ENCODE measurements around the gene ATP5PF. TPM values are rescaled to one million over a fixed set of nuclear protein-coding genes. Genes with fewer than 3 reads are reported as not detected.
"Not testable (repeated sequence)": the region's sequence is repeated elsewhere in the genome, so short reads cannot be mapped to it uniquely, and the experiment has no call there.

ATP5PF gene
- total RNA-seq, 1 donor from 2014 or later: 57.9 TPM

DNA sequence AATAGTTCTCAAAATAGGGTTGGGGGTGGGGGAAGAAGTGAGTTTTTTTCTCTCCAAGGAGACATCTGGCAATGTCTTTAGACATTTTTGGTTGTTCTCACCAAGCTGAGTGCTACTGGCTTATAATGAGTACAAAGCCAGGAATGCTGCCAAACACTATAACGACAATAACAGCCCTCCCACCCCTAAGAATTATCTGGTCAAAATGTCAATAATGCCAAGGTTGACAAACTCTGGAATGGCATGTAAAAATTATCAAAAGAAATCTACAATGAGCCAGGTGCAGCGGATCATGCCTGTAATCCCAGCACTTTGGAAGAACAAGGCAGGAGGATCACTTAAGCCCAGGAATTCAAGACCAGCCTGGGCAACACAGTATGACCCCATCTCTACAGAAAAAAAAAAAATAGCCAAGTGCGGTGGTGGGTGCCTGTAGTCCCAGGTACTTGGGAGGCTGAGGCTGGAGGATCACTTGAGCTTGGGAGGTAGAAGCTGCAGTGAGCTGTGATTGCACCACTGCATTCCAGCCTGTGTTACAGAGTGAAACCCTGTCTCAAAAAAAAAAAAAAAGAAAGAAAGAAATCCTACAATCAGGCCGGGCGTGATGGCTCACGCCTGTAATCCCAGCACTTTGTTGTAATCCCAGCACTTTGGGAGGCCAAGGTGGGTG lies 2.5 kb downstream of the ATP5PF start:
- DNase-seq (ENCODE audit: low spot score in 2 of 2): no peak
- no peak for FAIRE-seq

DNA sequence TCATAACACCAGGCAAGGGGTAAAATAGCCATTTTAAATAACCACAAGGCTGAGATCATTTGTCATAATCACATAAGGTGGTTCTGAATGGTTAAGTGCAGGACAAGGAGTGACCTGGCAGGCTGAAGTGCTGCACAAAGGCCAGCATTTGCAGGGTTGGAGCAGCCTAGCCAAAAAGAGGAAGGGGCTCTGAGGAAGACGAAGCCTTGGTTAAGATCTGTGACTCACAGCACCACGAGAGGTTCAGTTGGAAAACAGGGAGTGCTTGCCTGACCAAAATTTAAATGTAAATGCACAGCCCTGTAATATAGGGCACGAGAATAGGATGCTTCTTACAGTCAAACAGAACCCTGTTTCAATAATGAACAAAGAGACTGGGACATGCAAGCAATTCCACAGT lies 12.1 kb downstream of the ATP5PF start:
- FAIRE-seq (no peak), DNase-seq (ENCODE audit: low spot score in 2 of 2) (no peak)

DNA sequence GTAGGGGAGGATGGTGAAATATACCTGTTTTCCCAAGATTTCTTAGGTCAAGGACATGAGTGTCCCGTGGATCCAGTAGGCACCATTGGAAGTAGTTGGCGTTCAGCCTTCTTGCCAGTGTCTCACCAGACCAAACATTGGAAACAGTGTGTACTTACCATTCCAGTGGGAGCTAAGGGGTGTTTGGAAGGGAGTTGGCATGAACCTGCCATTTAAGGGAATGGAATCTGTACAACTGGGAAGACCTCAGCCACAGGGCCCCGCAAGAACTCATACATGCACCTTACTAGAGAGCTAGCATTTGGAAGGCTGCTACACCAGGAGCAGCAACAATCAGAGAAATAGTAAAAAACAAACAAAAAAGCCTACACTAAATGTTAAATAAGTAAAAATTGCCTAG lies 12.7 kb downstream of the ATP5PF start:
- DNase-seq (ENCODE audit: low spot score in 2 of 2) (no peak), FAIRE-seq (no peak)

DNA sequence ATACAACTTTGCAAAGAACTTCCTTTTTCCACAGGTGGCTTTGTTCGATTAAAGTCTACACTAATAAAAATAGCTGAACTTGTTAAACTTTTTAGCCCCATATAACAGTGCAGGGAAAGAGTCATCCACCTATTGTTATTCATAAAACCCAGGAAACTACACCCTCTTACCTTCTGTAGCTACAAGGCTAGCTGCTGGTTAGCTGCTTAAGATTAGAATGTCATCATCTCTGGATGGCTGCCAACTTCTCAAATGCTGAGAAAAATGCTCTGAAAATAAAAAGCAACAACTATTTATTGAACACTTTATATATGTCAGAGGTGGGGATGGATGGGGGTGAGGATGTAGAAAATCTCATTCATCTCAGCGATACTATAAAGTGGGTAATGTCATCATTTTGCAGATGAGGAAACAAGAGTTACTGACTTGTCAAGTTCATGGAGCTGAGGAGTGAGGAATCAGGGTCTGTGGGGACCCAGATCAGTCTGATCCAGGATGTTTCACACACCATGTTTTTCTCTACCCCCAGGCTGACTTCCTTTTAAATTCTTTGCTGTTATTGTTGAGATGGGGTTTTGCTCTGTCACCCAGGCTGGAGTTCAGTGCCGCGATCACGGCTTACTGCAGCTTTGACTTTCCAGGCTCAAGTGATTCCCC lies 17.1 kb downstream of the ATP5PF start:
- DNase-seq (ENCODE audit: low spot score in 2 of 2): no peak

DNA sequence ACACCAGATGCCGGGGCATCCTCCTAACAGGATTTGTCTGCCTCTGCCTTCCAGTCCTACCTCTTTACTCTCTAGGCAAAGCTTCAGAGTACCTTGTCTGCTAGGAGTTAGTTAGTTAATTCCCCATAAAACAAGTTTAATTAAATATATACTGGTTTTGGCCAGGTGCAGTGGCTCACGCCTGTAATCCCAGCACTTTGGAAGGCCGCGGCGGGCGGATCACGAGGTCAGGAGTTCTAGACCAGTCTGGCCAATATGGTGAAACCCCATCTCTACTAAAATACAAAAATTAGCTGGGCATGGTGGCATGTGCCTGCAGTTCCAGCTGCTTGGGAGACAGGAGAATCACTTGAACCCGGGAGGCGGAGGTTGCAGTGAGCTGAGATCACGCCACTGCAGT lies 20.6 kb downstream of the ATP5PF start:
- FAIRE-seq: not testable (repeated sequence)

More for the DNA sequence above, 17.1 kb downstream of the ATP5PF start:
- FAIRE-seq: no peak

DNA sequence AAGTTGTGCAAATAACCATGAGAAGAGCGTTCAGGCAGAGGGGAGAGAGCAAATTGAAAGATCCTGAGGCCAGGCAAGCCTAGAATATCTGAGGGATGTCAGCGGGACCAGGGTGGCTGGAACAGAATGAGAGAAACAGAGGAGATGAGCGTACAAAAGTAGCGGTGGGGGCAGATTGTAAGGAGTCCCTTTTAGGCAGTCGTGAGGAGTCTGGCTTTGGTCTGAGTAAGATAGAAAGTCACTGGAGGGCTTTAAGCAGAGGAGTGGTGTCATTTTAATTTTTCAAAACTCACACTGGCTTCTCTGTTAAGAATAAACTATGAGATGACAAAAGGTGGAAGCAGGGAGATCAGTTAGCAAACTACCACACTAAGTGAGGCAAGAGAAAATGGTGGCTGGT lies 24.2 kb downstream of the ATP5PF start:
- no peak for FAIRE-seq

More for the DNA sequence above, 20.6 kb downstream of the ATP5PF start:
- DNase-seq (ENCODE audit: low spot score in 2 of 2): not testable (repeated sequence)

DNA sequence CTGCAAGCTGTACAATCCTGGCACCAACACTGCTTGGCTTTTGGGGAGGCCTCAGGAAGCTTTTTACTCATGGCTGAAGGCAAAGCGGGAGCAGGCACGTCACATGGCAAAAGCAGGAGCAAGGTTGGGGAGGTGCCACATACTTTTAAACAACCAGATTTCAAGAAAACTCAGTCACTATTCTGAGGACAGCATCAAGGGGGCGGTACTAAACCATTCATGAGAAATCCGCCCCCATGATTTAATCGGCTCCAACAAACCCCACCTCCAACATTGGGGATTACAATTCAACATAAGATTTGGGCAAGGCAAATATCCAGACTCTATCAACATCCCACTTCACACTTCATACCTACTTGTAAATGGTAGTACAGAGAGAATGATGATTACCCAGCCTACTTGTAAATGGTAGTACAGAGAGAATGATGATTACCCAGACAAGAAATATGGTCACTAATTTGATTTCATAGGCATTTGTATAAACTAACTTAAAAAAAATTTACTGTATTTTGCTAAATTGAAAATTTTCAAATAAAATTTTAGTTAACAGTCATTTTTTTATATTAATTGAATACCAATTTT lies 24.9 kb downstream of the ATP5PF start:
- DNase-seq (ENCODE audit: low spot score in 2 of 2) (no peak), FAIRE-seq (no peak)

More for the DNA sequence above, 24.2 kb downstream of the ATP5PF start:
- DNase-seq (ENCODE audit: low spot score in 2 of 2): no peak

DNA sequence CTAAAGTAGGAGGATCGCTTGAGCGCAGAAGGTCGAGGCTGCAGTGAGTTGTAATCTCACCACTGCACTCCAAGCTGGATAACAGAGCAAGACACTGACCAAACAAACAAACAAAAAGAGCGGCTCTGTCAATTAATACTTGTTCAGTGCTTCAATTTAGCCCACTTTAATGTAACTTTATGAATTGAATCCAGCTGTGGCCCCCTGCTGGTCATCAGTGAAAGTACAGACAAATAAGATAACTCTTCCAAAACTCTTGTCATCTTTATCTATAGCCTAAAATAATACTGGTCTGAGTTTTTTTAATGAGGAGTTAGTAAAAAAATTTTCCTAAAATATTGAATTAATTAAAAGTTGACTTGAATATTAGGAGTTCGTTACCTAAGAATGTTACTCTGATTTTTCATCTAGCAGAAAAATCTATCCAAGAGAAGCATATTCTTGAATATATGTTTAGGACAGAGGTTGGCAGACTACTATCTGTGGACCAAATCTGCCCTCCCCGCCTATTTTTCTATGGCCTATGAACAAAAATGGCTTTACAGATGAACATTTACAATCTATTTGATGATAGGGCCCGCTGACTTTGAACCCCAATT lies 26.1 kb downstream of the ATP5PF start:
- FAIRE-seq (peak; percentile 95), DNase-seq (ENCODE audit: low spot score in 2 of 2) (peak; percentile 25 to 29)

DNA sequence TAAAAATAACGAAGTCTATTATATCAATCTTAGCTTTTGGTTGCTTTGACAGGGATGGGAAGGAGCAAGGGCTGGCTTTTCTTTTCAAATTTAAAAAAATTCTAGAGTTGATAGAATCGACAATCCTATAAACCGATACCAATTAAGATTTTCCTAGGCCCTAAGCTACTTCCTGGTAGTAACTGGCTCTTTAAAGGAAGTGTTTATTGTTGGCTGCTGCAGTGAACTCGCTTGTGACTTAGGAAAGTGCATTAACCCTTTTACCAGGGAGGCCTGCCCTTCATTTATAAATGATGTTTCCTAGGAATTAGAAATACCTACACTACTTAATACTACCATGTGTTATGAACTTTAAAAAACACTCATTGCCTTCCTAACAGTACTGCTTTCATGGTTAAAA lies 33.2 kb downstream of the ATP5PF start:
- FAIRE-seq (no peak), DNase-seq (ENCODE audit: low spot score in 2 of 2) (no peak)

DNA sequence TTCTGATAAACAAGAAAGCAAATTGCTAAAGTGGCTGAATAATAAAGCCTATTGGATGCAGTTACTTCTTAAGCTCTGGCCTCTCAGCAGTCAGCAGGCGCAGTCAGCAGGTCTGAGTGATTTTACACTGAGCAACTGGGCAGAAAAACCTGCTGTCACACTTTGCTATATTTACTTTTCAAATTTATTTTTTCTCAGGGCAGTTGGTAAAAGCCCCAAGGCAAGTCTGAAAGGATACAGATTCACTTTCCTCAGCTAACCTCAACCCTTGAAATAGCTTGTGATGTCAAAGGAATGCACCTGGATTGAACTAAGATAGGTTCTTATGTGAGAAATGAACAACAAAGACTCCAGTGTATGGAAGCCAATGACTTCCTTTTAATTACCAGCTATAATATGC lies 34.0 kb downstream of the ATP5PF start:
- FAIRE-seq (no peak), DNase-seq (ENCODE audit: low spot score in 2 of 2) (no peak)

DNA sequence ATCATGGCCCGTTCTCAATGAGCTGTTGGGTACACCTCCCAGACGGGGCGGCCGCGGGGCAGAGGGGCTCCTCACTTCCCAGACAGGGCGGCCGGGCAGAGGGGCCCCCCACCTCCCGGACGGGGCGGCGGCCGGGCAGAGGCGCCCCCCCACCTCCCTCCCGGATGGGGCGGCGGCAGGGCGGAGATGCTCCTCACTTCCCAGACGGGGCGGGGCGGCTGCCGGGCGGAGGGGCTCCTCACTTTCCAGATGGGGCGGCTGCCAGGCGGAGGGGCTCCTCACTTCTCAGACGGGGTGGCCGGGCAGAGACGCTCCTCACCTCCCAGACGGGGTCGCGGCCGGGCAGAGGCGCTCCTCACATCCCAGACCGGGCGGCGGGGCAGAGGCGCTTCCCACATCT lies 39.2 kb downstream of the ATP5PF start:
- not testable (repeated sequence) for FAIRE-seq; DNase-seq (ENCODE audit: low spot score in 2 of 2)

DNA sequence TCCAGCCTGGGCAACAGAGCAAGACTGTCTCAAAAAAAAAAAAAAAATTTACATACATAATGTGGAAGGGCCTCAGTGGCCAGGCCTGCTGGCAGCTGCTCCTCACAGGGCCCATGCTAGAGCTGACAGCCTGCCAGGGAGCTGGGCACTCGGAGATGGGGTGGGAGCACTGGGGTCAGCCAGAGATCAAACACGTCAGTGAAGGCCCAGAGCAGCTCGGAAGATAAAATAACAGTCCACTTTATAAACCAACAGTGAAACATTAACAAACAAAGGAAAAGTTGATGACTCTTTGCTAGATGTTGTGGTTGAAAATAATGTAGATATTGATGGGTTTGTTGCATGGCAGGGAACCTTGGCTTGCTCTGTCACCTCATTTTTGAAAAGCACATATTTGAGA lies 42.7 kb downstream of the ATP5PF start:
- FAIRE-seq (no peak), DNase-seq (ENCODE audit: low spot score in 2 of 2) (no peak)

DNA sequence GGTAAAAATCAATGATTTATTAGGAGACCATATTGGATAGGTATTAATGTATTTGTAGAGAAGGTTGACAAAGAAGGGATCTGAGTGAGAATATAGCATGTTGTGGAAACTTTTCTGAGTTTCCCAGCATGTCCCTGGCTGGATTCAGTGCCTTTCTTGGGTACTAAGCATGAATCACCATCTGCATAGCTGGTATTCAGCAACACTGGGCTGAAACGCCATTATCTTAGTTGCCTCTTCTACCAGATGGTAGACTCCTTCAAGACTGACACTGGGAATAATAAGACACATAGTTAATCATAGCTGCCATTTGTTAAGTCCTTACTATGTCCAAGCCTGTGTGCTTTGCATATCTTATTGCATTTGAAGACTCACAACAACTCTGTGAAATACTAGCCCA lies 45.5 kb downstream of the ATP5PF start:
- FAIRE-seq (no peak), DNase-seq (ENCODE audit: low spot score in 2 of 2) (no peak)

DNA sequence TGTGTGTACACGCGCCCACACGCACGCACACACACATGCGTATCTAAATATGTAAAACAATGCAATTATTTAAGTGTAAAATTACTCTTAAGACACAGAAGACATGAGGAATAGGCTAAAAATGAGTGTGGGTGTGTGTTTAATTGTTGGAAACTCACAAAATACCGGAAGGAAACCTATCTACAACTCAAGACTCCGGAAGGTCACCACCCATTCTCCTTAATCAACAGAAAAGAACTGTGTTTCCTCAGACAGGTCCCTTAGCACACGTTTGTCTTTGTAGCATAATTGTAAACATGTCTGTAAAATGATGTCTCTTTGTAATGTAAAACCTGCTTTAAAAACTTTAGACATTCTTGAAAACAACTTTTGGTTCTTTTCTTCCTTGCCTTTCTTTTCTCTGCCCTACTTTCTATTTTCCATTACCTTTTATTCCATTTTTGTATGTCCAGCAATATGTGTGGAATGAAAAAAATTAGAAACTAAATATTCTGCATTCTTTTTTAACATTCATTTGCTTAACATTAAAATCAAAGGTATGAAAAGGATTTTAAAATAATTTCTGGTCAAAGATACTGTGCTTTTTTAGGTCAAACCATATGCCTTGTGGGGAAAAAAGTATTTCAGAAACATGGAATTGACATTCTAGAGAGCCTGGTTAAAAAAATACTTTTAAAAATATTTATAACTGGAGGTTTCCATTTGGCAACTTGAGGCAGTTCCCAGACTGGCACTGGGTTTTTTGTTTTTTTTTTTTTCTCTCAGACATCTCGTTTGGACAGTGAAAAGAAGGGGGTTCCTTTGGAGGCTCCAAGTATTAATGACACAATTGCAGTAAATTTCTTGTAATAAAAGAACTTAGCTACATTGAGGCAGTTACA lies 46.2 kb downstream of the ATP5PF start:
- FAIRE-seq (no peak), DNase-seq (ENCODE audit: low spot score in 2 of 2) (no peak)

DNA sequence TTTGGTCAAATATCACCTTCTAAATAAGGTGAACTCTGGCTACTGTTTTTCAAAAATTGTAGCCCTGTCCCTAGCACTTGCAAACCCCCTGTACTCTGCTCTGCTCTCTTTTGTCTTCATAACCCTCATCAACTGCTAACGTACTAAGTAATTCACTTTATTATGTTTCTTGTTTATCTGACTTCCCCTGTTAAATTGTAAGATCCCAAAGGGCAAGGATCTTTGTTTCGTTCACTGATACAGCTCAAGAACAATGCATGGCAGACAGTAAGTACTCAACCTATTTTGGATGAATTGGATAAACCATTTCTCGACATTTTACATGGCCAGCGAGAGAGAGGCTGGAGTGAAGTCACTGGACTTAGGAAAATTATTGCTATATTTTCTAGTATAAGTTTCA lies 46.9 kb downstream of the ATP5PF start:
- FAIRE-seq (no peak), DNase-seq (ENCODE audit: low spot score in 2 of 2) (no peak)

DNA sequence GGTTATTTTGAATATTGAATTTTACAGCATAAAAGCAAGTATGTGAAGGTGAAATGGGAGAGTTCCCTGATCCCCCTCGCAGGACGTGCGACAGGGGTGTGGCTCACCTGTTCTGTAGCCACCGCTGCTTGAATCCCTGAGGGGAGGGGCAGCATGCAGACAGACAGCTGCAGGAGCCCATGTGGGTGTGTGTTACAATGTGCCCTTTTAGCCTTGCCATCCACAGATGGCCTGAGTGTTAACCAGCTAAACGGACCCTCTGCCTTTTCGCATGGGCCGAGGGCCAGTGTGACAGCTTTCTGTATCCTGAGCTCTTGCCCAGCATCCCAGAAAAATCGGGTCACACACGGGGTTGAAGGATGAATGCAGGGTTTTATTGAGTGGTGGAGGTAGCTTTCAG lies 52.3 kb downstream of the ATP5PF start:
- no peak for DNase-seq (ENCODE audit: low spot score in 2 of 2)
- FAIRE-seq: no peak

DNA sequence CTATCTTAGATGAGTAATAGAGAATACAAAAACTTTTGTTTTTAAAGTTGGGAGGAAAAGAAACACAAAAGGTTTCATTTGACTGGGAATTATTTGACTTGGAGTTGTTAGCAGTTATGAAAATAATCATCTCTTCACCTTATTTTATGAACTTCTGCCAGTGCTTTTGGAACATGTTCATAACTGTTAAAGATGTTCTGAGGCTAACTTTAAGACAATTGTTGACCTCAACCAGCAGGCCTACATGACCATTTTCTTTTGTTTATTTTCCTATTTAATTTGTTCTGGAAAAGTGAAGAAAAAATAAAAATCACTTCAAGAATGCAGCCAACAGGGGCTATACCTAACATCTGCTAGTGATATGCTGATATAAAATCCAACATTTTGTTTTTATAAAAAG lies 58.3 kb downstream of the ATP5PF start:
- FAIRE-seq (no peak), DNase-seq (ENCODE audit: low spot score in 2 of 2) (no peak)

Measured in frontal cortex (tissue), 4 donors.